GM12801 (cell line): ENCODE results near the gene VPS18.

Experiments
- CTCF ChIP-seq: IDR thresholded peaks from one replicate; pipeline ENCODE4 v1.5.1; 2011; ENCODE audit warnings: control low read depth; ENCODE audit not compliant: insufficient read length; ENCODE audit errors: extremely low read depth

Gene VPS18

GRCh38 chr15:40943764-40944365, 49.6 kb downstream of the VPS18 start:
- no peak for TF ChIP-seq CTCF

- no peak for TF ChIP-seq CTCF
Observed at GRCh38 chr15:40944510-40945296, 50.5 kb downstream of the VPS18 start.

- no peak for TF ChIP-seq CTCF
Observed at GRCh38 chr15:40948706-40949473, 54.6 kb downstream of the VPS18 start.

- no peak for TF ChIP-seq CTCF
Observed at GRCh38 chr15:40949756-40950207, 55.5 kb downstream of the VPS18 start.

- no peak for TF ChIP-seq CTCF
Observed at GRCh38 chr15:40951764-40952163, 57.5 kb downstream of the VPS18 start.

- TF ChIP-seq CTCF, result no peak
Observed at GRCh38 chr15:40952301-40952900, 58.2 kb downstream of the VPS18 start.
